ENCODE measurements around the gene GNG3.
A peak's percentile ranks its signal among the peaks of the same experiment; 100 is the strongest.

GNG3 gene

GRCh38 chr11:62677714-62678113, 29.8 kb upstream of the GNG3 start:
- no peak for DNase-seq (ENCODE audit: low read depth)
- peak overlapping the region; percentile 96 for H3K4me3 ChIP-seq (ENCODE audit: low read depth, low read length)
- TF ChIP-seq, protein P1, sequence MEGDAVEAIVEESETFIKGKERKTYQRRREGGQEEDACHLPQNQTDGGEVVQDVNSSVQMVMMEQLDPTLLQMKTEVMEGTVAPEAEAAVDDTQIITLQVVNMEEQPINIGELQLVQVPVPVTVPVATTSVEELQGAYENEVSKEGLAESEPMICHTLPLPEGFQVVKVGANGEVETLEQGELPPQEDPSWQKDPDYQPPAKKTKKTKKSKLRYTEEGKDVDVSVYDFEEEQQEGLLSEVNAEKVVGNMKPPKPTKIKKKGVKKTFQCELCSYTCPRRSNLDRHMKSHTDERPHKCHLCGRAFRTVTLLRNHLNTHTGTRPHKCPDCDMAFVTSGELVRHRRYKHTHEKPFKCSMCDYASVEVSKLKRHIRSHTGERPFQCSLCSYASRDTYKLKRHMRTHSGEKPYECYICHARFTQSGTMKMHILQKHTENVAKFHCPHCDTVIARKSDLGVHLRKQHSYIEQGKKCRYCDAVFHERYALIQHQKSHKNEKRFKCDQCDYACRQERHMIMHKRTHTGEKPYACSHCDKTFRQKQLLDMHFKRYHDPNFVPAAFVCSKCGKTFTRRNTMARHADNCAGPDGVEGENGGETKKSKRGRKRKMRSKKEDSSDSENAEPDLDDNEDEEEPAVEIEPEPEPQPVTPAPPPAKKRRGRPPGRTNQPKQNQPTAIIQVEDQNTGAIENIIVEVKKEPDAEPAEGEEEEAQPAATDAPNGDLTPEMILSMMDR (IDR thresholded peaks at IDR 0.05; ENCODE audit: control insufficient read depth, extremely low read depth, insufficient read depth) = 0 out of 2 replicates have a peak, but pooled peaks have one; percentile 3

DNA sequence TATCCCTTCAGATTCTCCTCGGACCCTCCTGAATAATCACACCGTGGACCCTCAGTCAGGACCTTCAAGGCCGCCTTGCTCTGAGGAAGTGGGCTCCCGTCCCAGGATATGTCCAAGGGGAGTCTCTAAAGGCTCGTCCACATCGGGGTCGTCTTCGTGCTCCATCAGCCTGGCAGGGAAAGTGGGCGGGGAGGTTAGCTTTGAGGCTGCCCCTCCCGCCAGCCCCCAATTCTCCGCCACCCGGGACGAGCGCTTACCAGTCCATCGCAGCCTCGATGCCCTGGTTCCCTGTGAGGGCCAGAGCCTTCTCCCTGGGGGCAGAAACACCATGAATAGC, 29.1 kb upstream of the GNG3 start:
- no peak for DNase-seq (ENCODE audit: low read depth)
- peak overlapping the region; percentile 96 for H3K4me3 ChIP-seq (ENCODE audit: low read depth, low read length)
- TF ChIP-seq, protein P1 (IDR thresholded peaks at IDR 0.05; ENCODE audit: control insufficient read depth, extremely low read depth, insufficient read depth) = no peak

GRCh38 chr11:62678770-62679696, 28.4 kb upstream of the GNG3 start, which contains the start of gene UBXN1:
TSS of gene UBXN1 (minus strand) at chr11:62679073. CDS start at chr11:62678923, 150 bp downstream.
- TF ChIP-seq, protein P1 (IDR thresholded peaks at IDR 0.05; ENCODE audit: control insufficient read depth, extremely low read depth, insufficient read depth) = no peak
- peak within 1 kb of the TSS; percentile 96 for H3K4me3 ChIP-seq (ENCODE audit: low read depth, low read length)
- no peak for DNase-seq (ENCODE audit: low read depth)

GRCh38 chr11:62680825-62681240, 26.6 kb upstream of the GNG3 start:
- H3K4me3 ChIP-seq (ENCODE audit: low read depth, low read length) = no peak overlapping the region
- TF ChIP-seq, protein P1 (IDR thresholded peaks at IDR 0.05; ENCODE audit: control insufficient read depth, extremely low read depth, insufficient read depth) = peak; percentile 65
- no peak for DNase-seq (ENCODE audit: low read depth)

DNA sequence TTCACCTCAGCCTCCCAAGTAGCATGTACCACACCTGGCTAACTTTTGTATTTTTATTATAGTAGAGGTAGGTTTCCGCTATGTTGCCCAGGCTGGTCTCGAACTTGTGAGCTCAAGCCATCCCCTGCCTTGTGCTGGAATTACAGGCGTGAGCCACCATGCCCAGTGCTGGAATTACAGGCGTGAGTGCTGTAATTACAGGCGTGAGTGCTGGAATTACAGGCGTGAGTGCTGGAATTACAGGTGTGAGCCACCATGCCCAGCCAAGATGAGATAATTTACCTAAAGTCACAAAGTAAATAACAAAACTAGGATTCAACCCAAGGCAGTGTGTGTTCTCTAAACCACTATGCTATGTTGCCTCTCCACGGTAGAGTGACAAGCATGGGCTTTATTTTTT, 25.0 kb upstream of the GNG3 start:
- DNase-seq (ENCODE audit: low read depth) = no peak
- no peak overlapping the region for H3K4me3 ChIP-seq (ENCODE audit: low read depth, low read length)
- TF ChIP-seq, protein P1 (IDR thresholded peaks at IDR 0.05; ENCODE audit: control insufficient read depth, extremely low read depth, insufficient read depth) = no peak

- H3K4me3 ChIP-seq (ENCODE audit: low read depth, low read length) = no peak overlapping the region
- TF ChIP-seq, protein P1 (IDR thresholded peaks at IDR 0.05; ENCODE audit: control insufficient read depth, extremely low read depth, insufficient read depth) = no peak
- DNase-seq (ENCODE audit: low read depth) = no peak
Measured at GRCh38 chr11:62687508-62688396, 19.7 kb upstream of the GNG3 start.

Data from LNCaP clone FGC (cell line).